OCI-LY3 (cell line): ENCODE results near the gene CEP135.

ENCODE experiments used
- EZH2phosphoT487 ChIP-seq: fragments of 200-600 bp; shearing (Covaris generic); IDR thresholded peaks from 2 replicates; pipeline ENCODE4 v1.6.1; 2018; ENCODE audit warnings: antibody characterized with exemption, mixed run types, low read depth
- TF ChIP-seq, protein P1 (sequence below): fragments of 200-600, 300-600 bp; sonication (generic); IDR thresholded peaks from 2 replicates; pipeline ENCODE4 v1.5.1; 2014; ENCODE audit warnings: antibody characterized with exemption, low read length, low read depth

DNA sequence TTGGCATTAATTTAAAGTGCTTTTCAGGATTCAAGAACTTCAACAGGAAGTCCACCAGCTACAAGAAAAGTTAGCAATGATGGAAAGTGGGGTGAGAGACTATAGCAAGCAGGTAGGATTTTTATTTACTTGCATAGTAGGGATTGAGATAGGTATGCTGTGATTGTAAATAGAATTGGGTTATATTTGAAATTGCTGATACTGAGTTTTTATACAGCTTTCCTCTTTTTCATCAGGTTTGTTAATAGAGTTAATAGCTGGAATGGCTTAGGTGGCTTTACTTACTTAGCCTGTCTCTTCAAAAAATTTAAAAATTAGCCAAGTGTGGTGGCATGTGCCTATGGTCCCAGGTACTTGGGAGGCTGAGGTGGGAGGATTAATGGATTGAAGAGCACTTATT lies 10.9 kb downstream of the CEP135 start:
- TF ChIP-seq, protein P1, sequence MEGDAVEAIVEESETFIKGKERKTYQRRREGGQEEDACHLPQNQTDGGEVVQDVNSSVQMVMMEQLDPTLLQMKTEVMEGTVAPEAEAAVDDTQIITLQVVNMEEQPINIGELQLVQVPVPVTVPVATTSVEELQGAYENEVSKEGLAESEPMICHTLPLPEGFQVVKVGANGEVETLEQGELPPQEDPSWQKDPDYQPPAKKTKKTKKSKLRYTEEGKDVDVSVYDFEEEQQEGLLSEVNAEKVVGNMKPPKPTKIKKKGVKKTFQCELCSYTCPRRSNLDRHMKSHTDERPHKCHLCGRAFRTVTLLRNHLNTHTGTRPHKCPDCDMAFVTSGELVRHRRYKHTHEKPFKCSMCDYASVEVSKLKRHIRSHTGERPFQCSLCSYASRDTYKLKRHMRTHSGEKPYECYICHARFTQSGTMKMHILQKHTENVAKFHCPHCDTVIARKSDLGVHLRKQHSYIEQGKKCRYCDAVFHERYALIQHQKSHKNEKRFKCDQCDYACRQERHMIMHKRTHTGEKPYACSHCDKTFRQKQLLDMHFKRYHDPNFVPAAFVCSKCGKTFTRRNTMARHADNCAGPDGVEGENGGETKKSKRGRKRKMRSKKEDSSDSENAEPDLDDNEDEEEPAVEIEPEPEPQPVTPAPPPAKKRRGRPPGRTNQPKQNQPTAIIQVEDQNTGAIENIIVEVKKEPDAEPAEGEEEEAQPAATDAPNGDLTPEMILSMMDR = no peak
- no peak for TF ChIP-seq EZH2phosphoT487
